H1 (cell line): Measurements from ENCODE around the gene DYNAP. TPM values are rescaled to one million over a fixed set of nuclear protein-coding genes. Genes with fewer than 3 reads are reported as not detected.

Source experiments
- CTCF ChIA-PET: fragments of 300-600 bp; sonication (Branson Sonifier 250); formaldehyde crosslinking; loops from one replicate; lab custom pipeline; 2021; ENCODE audit not compliant: partially characterized antibody; lab: Charles Lee
- POLR2A ChIA-PET: fragments of 300-600 bp; sonication (Branson Sonifier 250); formaldehyde crosslinking; loops from one replicate; lab custom pipeline; 2021; ENCODE audit warnings: inconsistent platforms; ENCODE audit not compliant: partially characterized antibody; lab: Charles Lee
- DNase-seq, 2 experiments: peaks; one replicate each; pipeline versions ENCODE4 v3.0.0 to v3.0.0-alpha.2; 2010 to 2022; ENCODE audit warnings: low spot score in 2 of 2, low read depth in 1 of 2, mixed read lengths in 1 of 2
- FAIRE-seq: peaks from 2 replicates; lab custom pipeline; 2011; peaks lifted over from hg19 to GRCh38; lab: Jason Lieb, UNC
- H2AFZ ChIP-seq: 2 replicates; pipeline ENCODE4 v1.8.1; 2012; ENCODE audit warnings: low read length, inconsistent platforms
- H2AK5ac ChIP-seq: 2 replicates; pipeline ENCODE4 v1.6.1; 2013; ENCODE audit warnings: low read depth, low read length
- H2BK120ac ChIP-seq: replicated peaks from 2 replicates; pipeline ENCODE3; 2013; ENCODE audit warnings: low read depth, low read length, inconsistent platforms
- H2BK12ac ChIP-seq: 2 replicates; pipeline ENCODE4 v1.6.1; 2013; ENCODE audit warnings: low read depth, low read length
- H2BK15ac ChIP-seq: 2 replicates; pipeline ENCODE4 v1.6.1; 2013; ENCODE audit warnings: low read length
- H2BK20ac ChIP-seq: 2 replicates; pipeline ENCODE4 v1.6.1; 2013; ENCODE audit warnings: low read length
- H2BK5ac ChIP-seq: 2 replicates; pipeline ENCODE4 v1.6.1; 2013; ENCODE audit warnings: low read depth, low read length
- H3K14ac ChIP-seq: 2 replicates; pipeline ENCODE4 v1.6.1; 2013; ENCODE audit warnings: inconsistent platforms; ENCODE audit not compliant: insufficient read length
- H3K18ac ChIP-seq: 2 replicates; pipeline ENCODE4 v1.6.1; 2013; ENCODE audit warnings: low read length; ENCODE audit errors: extremely low read depth
- H3K23ac ChIP-seq: 2 replicates; pipeline ENCODE4 v1.6.1; 2013; ENCODE audit warnings: inconsistent platforms; ENCODE audit not compliant: insufficient read length
- H3K23me2 ChIP-seq: 2 replicates; pipeline ENCODE4 v1.6.1; 2013; ENCODE audit warnings: low read depth, low read length
- H3K27ac ChIP-seq: 2 replicates; pipeline ENCODE4 v1.6.1; 2011; ENCODE audit warnings: low read depth, low read length, inconsistent platforms
- H3K27me3 ChIP-seq, 4 experiments: replicated peaks in 1 of 4; 1 replicate in 1 of 4; 2 replicates in 3 of 4; pipeline versions ENCODE4 v1.6.1 to v1.8.1; 2011 to 2013; ENCODE audit warnings: low read length in 3 of 4, mild to moderate bottlenecking in 3 of 4, inconsistent platforms in 2 of 4, mixed read lengths in 2 of 4, moderate library complexity in 1 of 4; ENCODE audit not compliant: control insufficient read depth in 3 of 4, insufficient read depth in 3 of 4; ENCODE audit errors: extremely low read depth in 1 of 4
- H3K36me3 ChIP-seq, 4 experiments: 2 replicates each; pipeline versions ENCODE4 v1.6.1 to v1.8.1; 2011 to 2013; ENCODE audit warnings: mild to moderate bottlenecking in 4 of 4, low read length in 3 of 4, moderate library complexity in 2 of 4, control low read depth in 1 of 4, inconsistent platforms in 1 of 4; ENCODE audit not compliant: insufficient read depth in 4 of 4, control insufficient read depth in 2 of 4
- H3K4ac ChIP-seq: replicated peaks from 2 replicates; pipeline ENCODE3; 2013; ENCODE audit warnings: low read length, low read depth, mixed read lengths, inconsistent platforms; ENCODE audit not compliant: insufficient read length
- H3K4me1 ChIP-seq, 4 experiments: replicated peaks in 1 of 4; 1 replicate in 1 of 4; 2 replicates in 3 of 4; pipeline versions ENCODE4 v1.6.1 to v1.8.1; 2011 to 2013; ENCODE audit warnings: low read length in 3 of 4, inconsistent platforms in 2 of 4, mixed read lengths in 1 of 4; ENCODE audit not compliant: insufficient read depth in 4 of 4, control insufficient read depth in 3 of 4
- H3K4me2 ChIP-seq, 2 experiments: 2 replicates each; pipeline versions ENCODE4 v1.6.1 to v1.8.1; 2011 to 2013; ENCODE audit warnings: low read depth in 2 of 2, low read length in 2 of 2, control low read depth in 1 of 2, inconsistent platforms in 1 of 2, mild to moderate bottlenecking in 1 of 2; ENCODE audit not compliant: insufficient read depth in 1 of 2
- H3K4me3 ChIP-seq, 4 experiments: fragments of 200-600, 300-600 bp in 1 of 4; sonication (generic), shearing (Covaris generic), sonication (Bioruptor Twin) in 1 of 4; 2 replicates each; pipeline versions ENCODE4 v1.5.1 to v1.8.1; 2011 to 2016; ENCODE audit warnings: low read length in 4 of 4, low read depth in 3 of 4, control low read depth in 2 of 4, inconsistent platforms in 2 of 4, mild to moderate bottlenecking in 2 of 4, mixed read lengths in 1 of 4, moderate library complexity in 1 of 4; ENCODE audit not compliant: insufficient read depth in 2 of 4; ENCODE audit errors: extremely low read depth in 1 of 4
- H3K56ac ChIP-seq: replicated peaks from 2 replicates; pipeline ENCODE3; 2013; ENCODE audit warnings: low read depth, mild to moderate bottlenecking, mixed read lengths, low read length, inconsistent platforms; ENCODE audit not compliant: insufficient read length
- H3K79me1 ChIP-seq: 2 replicates; pipeline ENCODE4 v1.6.1; 2013; ENCODE audit warnings: low read depth, low read length, control low read depth
- H3K79me2 ChIP-seq, 2 experiments: 2 replicates each; pipeline versions ENCODE4 v1.6.1 to v1.8.1; 2012 to 2013; ENCODE audit warnings: low read length in 2 of 2, mild to moderate bottlenecking in 2 of 2, inconsistent platforms in 1 of 2; ENCODE audit not compliant: insufficient read depth in 2 of 2, control insufficient read depth in 1 of 2
- H3K9ac ChIP-seq, 4 experiments: replicated peaks in 1 of 4; 1 replicate in 1 of 4; 2 replicates in 3 of 4; pipeline versions ENCODE4 v1.6.1 to v1.8.1; 2011 to 2013; ENCODE audit warnings: low read depth in 3 of 4, low read length in 3 of 4, control low read depth in 2 of 4, mild to moderate bottlenecking in 2 of 4, moderate library complexity in 2 of 4, inconsistent platforms in 1 of 4; ENCODE audit errors: extremely low read depth in 1 of 4
- H3K9me3 ChIP-seq, 2 experiments: 2 replicates each; pipeline versions ENCODE4 v1.6.1 to v1.8.1; 2012 to 2013; ENCODE audit warnings: mild to moderate bottlenecking in 2 of 2, moderate library complexity in 2 of 2, control low read depth in 1 of 2, inconsistent platforms in 1 of 2, low read depth in 1 of 2, low read length in 1 of 2, mixed read lengths in 1 of 2; ENCODE audit not compliant: insufficient read depth in 2 of 2
- H4K20me1 ChIP-seq, 2 experiments: replicated peaks in 1 of 2; 2 replicates each; pipeline versions ENCODE3 to v1.8.1; 2011 to 2013; ENCODE audit warnings: inconsistent platforms in 2 of 2, low read length in 2 of 2, mild to moderate bottlenecking in 1 of 2; ENCODE audit not compliant: insufficient read depth in 2 of 2, control insufficient read depth in 1 of 2
- H4K5ac ChIP-seq: 2 replicates; pipeline ENCODE4 v1.6.1; 2013; ENCODE audit warnings: low read length, low read depth, mixed read lengths, inconsistent platforms; ENCODE audit not compliant: insufficient read length
- H4K8ac ChIP-seq: 2 replicates; pipeline ENCODE4 v1.8.0; 2013; ENCODE audit warnings: mild to moderate bottlenecking, moderate library complexity, low read length, inconsistent platforms; ENCODE audit not compliant: insufficient read depth; ENCODE audit errors: extremely low read depth
- H4K91ac ChIP-seq: replicated peaks from 2 replicates; pipeline ENCODE3; 2013; ENCODE audit warnings: low read length, mixed read lengths, inconsistent platforms; ENCODE audit not compliant: insufficient read length
- CTBP2 ChIP-seq: IDR thresholded peaks from 2 replicates; pipeline ENCODE4 v1.7.0; 2011; ENCODE audit warnings: borderline replicate concordance, mild to moderate bottlenecking, moderate library complexity, mixed read lengths, low read length; ENCODE audit not compliant: insufficient read depth, insufficient read length
- EP300 ChIP-seq, 2 experiments: IDR thresholded peaks; 1 replicate in 1 of 2; 2 replicates in 1 of 2; pipeline ENCODE4 v1.6.1; 2011 to 2012; ENCODE audit warnings: low read depth in 2 of 2, low read length in 2 of 2, mild to moderate bottlenecking in 2 of 2, borderline replicate concordance in 1 of 2, inconsistent platforms in 1 of 2, moderate library complexity in 1 of 2
- FOSL1 ChIP-seq: IDR thresholded peaks from 2 replicates; pipeline ENCODE4 v1.6.1; 2011; ENCODE audit warnings: mild to moderate bottlenecking, low read depth, low read length, moderate library complexity; ENCODE audit not compliant: insufficient read depth
- NANOG ChIP-seq: IDR thresholded peaks from 2 replicates; pipeline ENCODE4 v1.6.1; 2011; ENCODE audit warnings: low read length, low read depth, mild to moderate bottlenecking, inconsistent platforms; ENCODE audit not compliant: insufficient read depth, poor library complexity, severe bottlenecking
- POLR2AphosphoS5 ChIP-seq: IDR thresholded peaks from 2 replicates; pipeline ENCODE4 v1.6.1; 2011; ENCODE audit warnings: low read depth, low read length
- ZNF274 ChIP-seq: IDR thresholded peaks from 2 replicates; pipeline ENCODE4 v1.7.0; 2012; ENCODE audit warnings: low read length, borderline replicate concordance; ENCODE audit errors: extremely low read depth
- WGBS, 2 experiments: shearing (Covaris generic) in 1 of 2; methylation state at CpG; one replicate each; pipeline versions ENCODE4 v1.1.6 to v1.1.7; 2013 to 2015; ENCODE audit warnings: low lambda C conversion rate in 2 of 2, mixed read lengths in 2 of 2, inconsistent platforms in 1 of 2, low coverage in 1 of 2, missing lambda C conversion rate in 1 of 2; ENCODE audit not compliant: insufficient replicate concordance in 2 of 2, insufficient coverage in 1 of 2, insufficient read length in 1 of 2; ENCODE audit errors: extremely low coverage in 1 of 2, missing lambda C conversion rate in 1 of 2; 5-methylcytosine and 5-hydroxymethylcytosine counted together
- polyA plus RNA-seq, 7 experiments: library from polyadenylated mRNA; depleted of rRNA in 3 of 7; stranded (reverse) in 5 of 7; unstranded in 2 of 7; fragments of >200 nt in 5 of 7; fragments of 200-250 nt in 2 of 7; gene quantifications; 1 replicate in 5 of 7; 2 replicates in 1 of 7; 4 replicates in 1 of 7; pipeline versions ENCODE4 v1.2.1 to v1.2.3, GENCODE V29; 2011 to 2013; ENCODE audit warnings: missing spikeins in 2 of 7, mixed read lengths in 2 of 7
- total RNA-seq: library from RNA; stranded (reverse); fragmentation: NEBNext Ultra II Directional; extraction: Animal tissue kit (Norgen Biotek cat#: 25700); gene quantifications from 2 replicates; pipeline ENCODE4 v1.2.1, GENCODE V29; 2021

Gene DYNAP
- total and polyA plus RNA-seq, 2 of the 8 experiments (the other 6 are each of a cell fraction or from before 2014, with no cell fraction given): 0.22 to 1.5 TPM

GRCh38 chr18:54551590-54551989, 39.5 kb upstream of the DYNAP start:
- CTCF ChIA-PET: interaction anchor here (1.1 kb wide), 1 partner anchor 107 kb away, joined by 3 read pairs; no protein-coding TSS in a partner anchor
- TF ChIP-seq ZNF274: no peak
- TF ChIP-seq POLR2AphosphoS5: no peak
- TF ChIP-seq NANOG: no peak
- no peak for TF ChIP-seq EP300 (IDR thresholded peaks at IDR 0.05; ENCODE audit: borderline replicate concordance in 1 of 2, low read depth in 2 of 2, low read length in 2 of 2)
- TF ChIP-seq CTBP2: no peak
- TF ChIP-seq FOSL1: no peak

More at GRCh38 chr18:54551590-54551989, 39.5 kb upstream of the DYNAP start:
- no peak overlapping the region for H3K4me2 ChIP-seq
- WGBS, 2 experiments: 92% methylated on average over 1 of the region's 1 CpG; no CpG with 5 or more reads in 1 of the 2 experiments
- no peaks in the 10 kb centered on the region for H3K23me2 ChIP-seq
- no peaks in the 10 kb centered on the region for H3K79me2 ChIP-seq
- no peak overlapping the region for H4K5ac ChIP-seq
- POLR2A ChIA-PET: no interaction called here
- H4K8ac ChIP-seq: no peak overlapping the region
- no peak for DNase-seq
- no peaks in the 10 kb centered on the region for H3K4me1 ChIP-seq
- no peak overlapping the region for H2BK20ac ChIP-seq
- H3K4me3 ChIP-seq: no peak overlapping the region; a peak in 1 of 8 replicates
- peaks cover 0 to 7% (median 2%) of the 10 kb centered on the region in 4 experiments; a peak in 2 of 8 replicates for H3K36me3 ChIP-seq
- no peaks in the 10 kb centered on the region for H4K20me1 ChIP-seq
- H2BK12ac ChIP-seq: no peak overlapping the region
- H2AK5ac ChIP-seq: no peak overlapping the region
- peaks cover 31 to 50% of the 10 kb centered on the region in 2 experiments for H3K9me3 ChIP-seq
- no peaks in the 10 kb centered on the region for H3K79me1 ChIP-seq
- H3K23ac ChIP-seq: no peak overlapping the region
- H2BK15ac ChIP-seq: no peak overlapping the region
- no peak overlapping the region for H2AFZ ChIP-seq
- H3K4ac ChIP-seq: no peak overlapping the region
- H3K56ac ChIP-seq: no peak overlapping the region
- no peak overlapping the region for H2BK5ac ChIP-seq
- no peaks in the 10 kb centered on the region for H3K27me3 ChIP-seq
- no peak overlapping the region for H2BK120ac ChIP-seq
- H3K27ac ChIP-seq: no peak overlapping the region
- FAIRE-seq: no peak
- no peak overlapping the region for H3K14ac ChIP-seq
- no peak overlapping the region for H4K91ac ChIP-seq
- H3K18ac ChIP-seq: no peak overlapping the region
- H3K9ac ChIP-seq: no peak overlapping the region
